Rectal smooth muscle tissue (tissue), 1 donor: ENCODE data around the gene NAXD.
A peak's percentile ranks its signal among the peaks of the same experiment; 100 is the strongest.

Experiments used
- H3K27ac ChIP-seq: one replicate; pipeline ENCODE4 v1.7.0; 2013; ENCODE audit warnings: low read depth, low read length, inconsistent platforms
- H3K27me3 ChIP-seq: one replicate; pipeline ENCODE4 v1.7.0; 2013; ENCODE audit warnings: low read length; ENCODE audit not compliant: control insufficient read depth, insufficient read depth
- H3K36me3 ChIP-seq: one replicate; pipeline ENCODE4 v1.7.0; 2013; ENCODE audit warnings: low read length; ENCODE audit not compliant: control insufficient read depth, insufficient read depth
- H3K4me1 ChIP-seq: one replicate; pipeline ENCODE4 v1.7.0; 2013; ENCODE audit warnings: low read length; ENCODE audit not compliant: control insufficient read depth, insufficient read depth
- H3K4me3 ChIP-seq: one replicate; pipeline ENCODE4 v1.7.0; 2013; ENCODE audit warnings: low read length
- H3K9ac ChIP-seq: one replicate; pipeline ENCODE4 v1.7.0; 2013; ENCODE audit warnings: low read length

NAXD gene

GRCh38 chr13:110636053-110636475, 20.7 kb downstream of the NAXD start:
- Histone ChIP-seq H3K9ac (no peak overlapping the region), H3K27me3 (no peaks in the 10 kb centered on the region), H3K4me3 (no peak overlapping the region), H3K27ac (no peak overlapping the region), H3K36me3 (peaks cover 48% of the 10 kb centered on the region), H3K4me1 (peaks cover 6% of the 10 kb centered on the region)

- H3K4me1 ChIP-seq, result peaks cover 12% of the 10 kb centered on the region
- no peak overlapping the region for H3K4me3 ChIP-seq
- H3K27me3 ChIP-seq, result no peaks in the 10 kb centered on the region
- H3K9ac ChIP-seq, result no peak overlapping the region
- H3K27ac ChIP-seq, result no peak overlapping the region
- H3K36me3 ChIP-seq, result peaks cover 54% of the 10 kb centered on the region
These were observed 21.4 kb downstream of the NAXD start for GRCh38 chr13:110636701-110637201.

GRCh38 chr13:110637275-110637674, 21.9 kb downstream of the NAXD start:
- Histone ChIP-seq H3K27me3 (no peaks in the 10 kb centered on the region), H3K36me3 (peaks cover 54% of the 10 kb centered on the region), H3K4me1 (peaks cover 12% of the 10 kb centered on the region), H3K9ac (no peak overlapping the region), H3K4me3 (no peak overlapping the region), H3K27ac (no peak overlapping the region)

GRCh38 chr13:110637747-110638146, 22.4 kb downstream of the NAXD start:
- peaks cover 12% of the 10 kb centered on the region for H3K4me1 ChIP-seq
- no peak overlapping the region for H3K4me3 ChIP-seq
- H3K27ac ChIP-seq, result no peak overlapping the region
- H3K36me3 ChIP-seq, result peaks cover 54% of the 10 kb centered on the region
- no peaks in the 10 kb centered on the region for H3K27me3 ChIP-seq
- no peak overlapping the region for H3K9ac ChIP-seq

GRCh38 chr13:110638257-110638656, 22.9 kb downstream of the NAXD start:
- Histone ChIP-seq H3K36me3 (peaks cover 54% of the 10 kb centered on the region), H3K27me3 (no peaks in the 10 kb centered on the region), H3K27ac (no peak overlapping the region), H3K4me1 (peaks cover 12% of the 10 kb centered on the region), H3K4me3 (no peak overlapping the region), H3K9ac (no peak overlapping the region)

- Histone ChIP-seq H3K36me3 (peaks cover 54% of the 10 kb centered on the region), H3K4me1 (peaks cover 12% of the 10 kb centered on the region), H3K4me3 (no peak overlapping the region)
These were observed 23.8 kb downstream of the NAXD start for GRCh38 chr13:110638814-110639806.

GRCh38 chr13:110639935-110640334, 24.6 kb downstream of the NAXD start:
- no peak overlapping the region for H3K27ac ChIP-seq
- no peak overlapping the region for H3K9ac ChIP-seq
- H3K27me3 ChIP-seq, result no peaks in the 10 kb centered on the region
- H3K4me3 ChIP-seq, result no peak overlapping the region
- H3K36me3 ChIP-seq, result peaks cover 46% of the 10 kb centered on the region
- H3K4me1 ChIP-seq, result peaks cover 17% of the 10 kb centered on the region

More at GRCh38 chr13:110638814-110639806, 23.8 kb downstream of the NAXD start:
- H3K27ac ChIP-seq, result no peak overlapping the region
- H3K9ac ChIP-seq, result no peak overlapping the region
- no peaks in the 10 kb centered on the region for H3K27me3 ChIP-seq

GRCh38 chr13:110640591-110641029, 25.3 kb downstream of the NAXD start:
- H3K27me3 ChIP-seq, result no peaks in the 10 kb centered on the region
- no peak overlapping the region for H3K4me3 ChIP-seq
- H3K4me1 ChIP-seq, result peaks cover 17% of the 10 kb centered on the region
- H3K27ac ChIP-seq, result peak overlapping the region; percentile 66
- no peak overlapping the region for H3K9ac ChIP-seq
- peaks cover 40% of the 10 kb centered on the region for H3K36me3 ChIP-seq

GRCh38 chr13:110641055-110642015, 26.0 kb downstream of the NAXD start:
- Histone ChIP-seq H3K36me3 (peaks cover 36% of the 10 kb centered on the region), H3K27ac (peak overlapping the region; percentile 66), H3K4me3 (no peak overlapping the region), H3K27me3 (no peaks in the 10 kb centered on the region), H3K4me1 (peaks cover 17% of the 10 kb centered on the region), H3K9ac (no peak overlapping the region)

GRCh38 chr13:110642291-110642981, 27.1 kb downstream of the NAXD start:
- peaks cover 17% of the 10 kb centered on the region for H3K4me1 ChIP-seq
- H3K27me3 ChIP-seq, result no peaks in the 10 kb centered on the region
- H3K9ac ChIP-seq, result no peak overlapping the region
- H3K4me3 ChIP-seq, result no peak overlapping the region
- no peak overlapping the region for H3K27ac ChIP-seq
- H3K36me3 ChIP-seq, result peaks cover 25% of the 10 kb centered on the region

- Histone ChIP-seq H3K9ac (no peak overlapping the region), H3K27me3 (no peaks in the 10 kb centered on the region), H3K27ac (no peak overlapping the region), H3K4me1 (peaks cover 17% of the 10 kb centered on the region), H3K36me3 (peaks cover 19% of the 10 kb centered on the region), H3K4me3 (no peak overlapping the region)
These were observed 28.0 kb downstream of the NAXD start for GRCh38 chr13:110643324-110643723.
